ENCODE results near the gene BMPR2.
A peak's percentile ranks its signal among the peaks of the same experiment; 100 is the strongest.
"Not testable (repeated sequence)": the region's sequence is repeated elsewhere in the genome, so short reads cannot be mapped to it uniquely, and the experiment has no call there.

Gene BMPR2

DNA sequence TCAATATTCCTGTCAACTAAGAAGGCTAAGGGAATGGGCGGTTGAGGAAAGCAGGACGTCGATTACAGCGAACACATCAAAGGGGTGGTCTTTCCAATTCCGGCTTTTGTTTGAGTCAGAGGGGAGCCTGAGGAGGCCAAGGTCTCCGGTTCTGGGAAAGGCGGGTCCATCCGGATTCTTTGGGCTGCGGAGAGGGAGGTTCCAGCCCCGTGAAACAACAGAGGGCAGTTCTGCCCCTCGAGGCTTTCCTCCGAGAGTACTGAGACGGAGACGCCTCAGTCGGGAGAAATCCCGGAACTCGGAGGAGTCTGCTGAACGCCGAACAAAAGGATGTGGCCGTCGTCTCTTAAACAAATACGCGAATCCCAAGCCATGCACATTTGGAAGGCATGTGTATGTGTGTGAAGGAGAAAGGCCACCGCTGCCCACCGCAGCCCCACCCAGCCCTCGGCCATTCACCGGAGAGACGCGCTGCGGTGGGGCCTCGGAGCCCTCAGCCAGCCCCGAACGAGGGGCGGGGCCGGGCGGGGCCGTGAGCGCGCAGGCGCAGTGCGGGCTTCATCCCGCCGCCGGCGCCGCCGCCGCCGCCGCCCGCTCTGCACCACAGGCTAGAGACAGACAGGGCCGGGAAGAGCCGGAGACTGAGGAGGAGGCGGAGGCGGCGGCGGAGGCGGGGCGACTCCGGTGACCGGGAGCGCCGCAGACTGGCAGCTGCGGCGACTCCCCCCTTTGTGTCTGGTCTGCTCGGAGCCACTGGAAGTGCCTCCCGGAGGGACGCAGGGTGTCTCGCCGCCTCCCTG lies at the start of gene BMPR2:
TSS of gene BMPR2 (plus strand) at position 719 of the 800 bp plus-strand sequence. CDS start 1,148 bp downstream, outside the sequence.
- DNase-seq (ENCODE audit: low read depth in 2 of 2, low spot score in 1 of 2): peak; percentile 60 to 65

DNA sequence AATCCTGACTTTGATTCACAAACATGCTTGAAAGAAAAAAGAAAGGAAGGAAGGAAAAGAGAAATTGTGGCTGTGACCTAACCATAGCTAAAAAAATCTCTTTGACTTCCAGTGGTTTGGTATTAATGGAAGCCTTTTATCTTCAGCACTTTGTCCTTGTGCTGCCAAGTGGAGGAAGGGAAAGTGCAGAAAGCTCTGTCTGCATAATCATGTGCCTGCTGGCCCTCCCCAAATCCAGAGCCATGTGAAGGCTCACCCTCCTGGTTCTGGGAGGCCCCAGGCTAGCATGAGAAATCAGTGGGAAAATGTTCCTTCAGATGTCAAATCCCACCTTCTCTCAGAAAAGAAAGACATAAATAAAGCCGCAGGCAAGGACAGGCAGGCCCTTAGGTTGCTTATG lies 48.3 kb upstream of the BMPR2 start:
- DNase-seq (ENCODE audit: low read depth in 2 of 2, low spot score in 1 of 2): no peak

DNA sequence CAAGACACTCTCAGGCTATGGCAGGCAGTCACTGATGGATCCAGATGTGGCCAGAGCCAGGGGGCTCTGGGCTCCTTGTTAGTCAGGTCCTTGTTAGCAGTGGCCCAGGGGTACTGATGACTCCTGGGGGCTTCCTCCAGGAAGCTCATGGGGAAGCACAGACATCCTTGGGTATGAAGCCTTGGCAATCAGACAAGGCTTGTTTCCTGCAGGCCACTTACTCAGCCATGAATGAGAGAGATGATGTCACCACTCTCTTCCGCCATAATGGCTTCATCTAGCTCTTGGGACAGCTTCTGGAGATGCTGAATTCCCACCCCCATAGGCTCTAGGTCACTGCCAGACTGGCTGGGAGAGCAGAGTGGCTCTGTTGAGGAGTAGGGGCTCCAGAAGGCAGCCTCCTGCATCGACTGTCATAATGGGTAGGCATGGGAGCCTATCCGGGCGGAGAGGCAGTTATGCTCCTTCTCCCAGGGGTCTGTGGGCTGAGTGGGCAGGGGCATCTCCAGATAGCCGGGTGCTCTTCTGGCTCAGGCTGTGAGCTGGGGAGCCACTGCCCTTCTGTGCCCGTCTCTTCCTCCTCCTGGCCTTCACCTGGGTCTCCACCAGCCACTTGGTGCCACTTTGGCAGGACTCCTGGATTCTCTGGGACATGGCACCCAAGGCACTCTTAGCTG lies 40.2 kb upstream of the BMPR2 start:
- no peak for DNase-seq (ENCODE audit: low read depth in 2 of 2, low spot score in 1 of 2)

DNA sequence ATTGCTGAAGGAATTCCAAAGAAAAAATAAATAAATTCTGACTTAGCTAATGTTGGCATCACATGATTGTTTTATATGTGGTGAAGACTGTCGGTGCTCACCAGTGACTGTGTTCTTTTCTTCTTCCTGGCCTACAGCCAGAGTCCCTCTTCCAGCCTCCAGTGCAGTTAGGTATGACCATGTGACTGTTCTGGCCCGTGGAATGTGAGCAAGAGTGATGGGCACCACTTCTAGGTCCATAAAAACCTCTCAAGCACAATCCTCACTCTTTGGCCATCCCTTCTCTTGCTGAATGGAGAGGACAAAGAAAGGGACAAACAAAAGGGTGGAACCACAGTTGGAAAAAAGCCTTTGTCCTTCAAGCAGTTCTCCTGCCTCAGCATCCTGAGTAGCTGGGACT lies 39.0 kb upstream of the BMPR2 start:
- no peak for DNase-seq (ENCODE audit: low read depth in 2 of 2, low spot score in 1 of 2)

DNA sequence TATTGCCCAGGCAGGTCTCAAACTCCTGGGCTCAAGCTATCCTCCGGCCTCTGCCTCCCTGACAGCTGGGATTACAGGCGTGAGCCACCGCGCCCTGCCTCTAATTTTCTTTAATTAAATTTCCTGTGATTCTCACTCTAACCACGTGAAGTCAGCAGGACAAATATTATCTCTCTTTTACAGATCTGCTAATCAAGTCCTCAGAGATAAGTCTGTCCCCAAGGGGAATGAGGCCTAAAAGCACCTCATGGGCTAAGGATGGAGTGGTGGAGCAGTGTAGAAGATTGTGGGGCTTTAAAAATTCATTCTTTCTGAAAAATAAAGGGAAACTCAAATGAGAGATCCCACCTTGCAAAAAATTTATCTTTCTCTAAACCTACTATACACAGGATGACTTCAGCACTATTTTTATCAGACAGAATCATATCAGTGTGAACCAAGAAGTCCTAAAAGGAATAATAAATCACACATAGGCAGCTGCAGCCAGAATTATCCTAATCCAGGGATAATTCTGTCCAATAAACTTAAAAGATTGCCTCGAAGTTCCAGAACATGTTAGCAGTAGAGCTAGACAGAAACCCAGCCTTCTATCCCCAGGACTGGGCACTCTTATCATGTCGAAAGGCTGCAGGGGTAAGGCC lies 38.3 kb upstream of the BMPR2 start:
- no peak for DNase-seq (ENCODE audit: low read depth in 2 of 2, low spot score in 1 of 2)

DNA sequence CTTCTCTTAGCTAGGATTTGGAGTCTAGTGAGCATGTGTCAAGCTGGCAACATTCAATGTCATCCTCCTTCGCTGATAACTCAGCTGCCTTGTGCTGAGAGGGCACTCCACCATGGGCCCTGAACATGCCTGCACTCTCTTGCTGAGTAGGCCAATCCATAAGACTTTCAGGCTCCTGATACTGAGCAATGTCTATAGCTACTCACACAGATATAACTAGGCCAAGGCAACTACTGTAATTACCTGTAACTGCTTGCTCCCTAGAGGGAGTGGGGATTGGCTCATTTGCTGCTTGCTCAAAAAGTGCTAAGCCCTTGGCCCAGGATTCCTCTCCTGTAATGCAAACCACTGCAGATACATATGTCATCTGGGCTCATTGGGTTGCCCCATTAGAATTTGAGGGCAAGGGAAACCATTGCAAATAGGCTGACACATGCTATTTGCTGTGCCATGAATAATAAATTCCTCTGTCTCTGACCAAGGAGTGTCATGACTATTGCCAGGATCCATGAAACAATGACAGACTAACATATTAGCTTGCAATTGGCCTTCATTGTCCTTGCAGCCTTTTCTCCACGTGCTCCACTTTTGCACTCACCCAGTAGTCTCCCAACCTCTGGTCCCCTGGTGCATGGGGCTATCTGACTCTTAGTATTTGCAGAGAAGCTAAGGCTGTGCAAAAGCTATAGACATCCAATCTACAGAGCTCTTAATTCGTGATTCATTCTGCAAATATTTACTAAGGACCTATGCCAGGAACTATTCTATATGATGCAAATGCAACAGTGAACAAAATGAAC lies 36.9 kb upstream of the BMPR2 start:
- no peak for DNase-seq (ENCODE audit: low read depth in 2 of 2, low spot score in 1 of 2)

DNA sequence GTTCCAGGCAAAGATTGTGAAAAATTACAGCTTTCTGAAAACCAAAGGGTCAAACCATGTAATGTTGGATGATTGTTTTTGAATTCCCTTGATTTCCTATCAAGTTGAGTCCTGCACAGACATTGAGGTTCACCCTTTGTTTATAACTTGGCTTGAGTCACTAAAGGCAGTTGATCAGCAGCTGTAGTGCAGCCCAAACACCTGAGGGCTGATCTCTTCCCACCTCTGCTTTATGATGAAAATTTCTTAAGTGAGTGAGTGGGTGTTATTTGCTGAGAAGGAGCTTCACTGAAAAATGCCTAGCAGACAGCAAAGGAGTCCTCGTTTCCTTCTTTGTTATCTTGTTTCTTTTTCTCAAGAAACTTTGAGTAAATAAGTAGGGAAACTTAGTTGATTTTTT lies 31.9 kb upstream of the BMPR2 start:
- no peak for DNase-seq (ENCODE audit: low read depth in 2 of 2, low spot score in 1 of 2)

DNA sequence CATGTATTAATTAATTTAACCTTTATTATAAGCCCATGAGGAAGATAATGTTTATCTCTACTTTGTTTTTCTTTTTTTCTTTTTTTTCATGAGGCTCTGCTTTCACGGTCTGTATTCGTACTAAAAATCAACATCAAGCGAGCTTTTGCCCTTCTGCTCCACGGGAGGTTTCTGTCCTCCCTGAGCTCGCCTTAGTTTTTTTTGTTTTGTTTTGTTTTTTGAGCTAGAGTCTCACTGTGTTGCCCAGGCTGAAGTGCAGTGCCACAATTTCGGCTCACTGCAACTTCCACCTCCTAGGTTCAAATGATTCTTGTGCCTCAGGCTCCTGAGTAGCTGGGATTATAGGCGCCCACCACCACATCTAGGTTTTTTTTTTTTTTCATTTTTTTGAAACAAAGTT lies 29.9 kb upstream of the BMPR2 start:
- DNase-seq (ENCODE audit: low read depth in 2 of 2, low spot score in 1 of 2): no peak

DNA sequence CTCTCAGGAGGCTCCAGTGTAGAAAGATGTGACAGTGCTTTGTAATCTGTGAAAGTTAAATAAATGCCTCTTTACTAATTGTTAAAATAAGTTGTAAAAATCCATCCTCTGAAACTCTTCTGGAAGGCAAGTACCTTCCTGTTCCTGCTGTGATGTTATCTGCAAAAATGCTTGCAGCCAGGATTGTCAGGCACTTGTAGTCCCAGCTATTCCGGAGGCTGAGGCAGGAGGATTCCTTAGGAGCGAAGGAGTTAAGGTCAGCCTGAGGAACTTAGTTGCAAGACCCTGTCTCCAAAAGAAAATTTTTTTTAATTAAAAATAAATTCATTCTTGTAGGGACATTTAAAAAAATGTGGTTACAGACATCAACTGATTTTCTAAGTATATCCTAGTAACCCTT lies 22.7 kb upstream of the BMPR2 start:
- DNase-seq (ENCODE audit: low read depth in 2 of 2, low spot score in 1 of 2): no peak

DNA sequence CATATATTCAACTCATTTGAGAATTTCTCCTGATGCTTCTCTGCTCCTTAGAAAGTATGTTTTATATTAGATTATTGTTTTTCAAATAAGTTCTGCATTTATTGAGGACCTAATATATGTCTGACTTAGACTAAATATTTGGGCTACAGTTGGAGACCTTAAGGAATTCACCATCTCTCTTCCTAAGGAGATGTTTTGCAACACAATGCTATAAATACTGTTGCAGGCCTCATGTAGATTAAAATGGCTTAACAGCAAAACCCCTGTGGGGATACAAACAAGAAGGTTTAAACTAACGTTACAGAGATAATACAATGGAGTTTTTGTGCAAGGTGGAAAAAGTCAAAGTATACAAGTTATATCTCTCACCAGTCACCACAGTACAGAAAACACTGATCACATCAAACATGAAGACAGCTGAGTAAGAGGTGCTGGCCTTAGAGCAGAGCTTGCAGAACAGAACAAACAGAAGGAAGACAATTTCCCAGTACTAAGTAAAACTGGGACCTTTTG lies 20.1 kb upstream of the BMPR2 start:
- DNase-seq (ENCODE audit: low read depth in 2 of 2, low spot score in 1 of 2): no peak

DNA sequence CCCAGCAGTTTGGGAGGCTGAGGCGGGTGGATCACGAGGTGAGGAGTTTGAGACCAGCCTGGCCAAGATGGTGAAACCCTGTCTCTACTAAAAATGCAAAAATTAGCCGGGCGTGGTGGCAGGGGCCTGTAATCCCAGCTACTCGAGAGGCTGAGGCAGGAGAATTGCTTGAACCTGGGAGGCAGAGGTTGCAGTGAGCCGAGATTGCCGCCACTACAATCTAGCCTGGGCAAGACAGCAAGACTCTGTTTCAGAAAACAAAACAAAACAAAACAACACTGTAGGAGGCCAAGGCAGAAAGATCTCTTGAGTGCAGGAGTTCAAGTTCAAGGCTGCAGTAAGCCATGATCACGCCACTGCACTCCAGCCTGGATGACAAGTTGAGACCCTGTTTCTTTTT lies 17.2 kb upstream of the BMPR2 start:
- DNase-seq (ENCODE audit: low read depth in 2 of 2, low spot score in 1 of 2): not testable (repeated sequence)

DNA sequence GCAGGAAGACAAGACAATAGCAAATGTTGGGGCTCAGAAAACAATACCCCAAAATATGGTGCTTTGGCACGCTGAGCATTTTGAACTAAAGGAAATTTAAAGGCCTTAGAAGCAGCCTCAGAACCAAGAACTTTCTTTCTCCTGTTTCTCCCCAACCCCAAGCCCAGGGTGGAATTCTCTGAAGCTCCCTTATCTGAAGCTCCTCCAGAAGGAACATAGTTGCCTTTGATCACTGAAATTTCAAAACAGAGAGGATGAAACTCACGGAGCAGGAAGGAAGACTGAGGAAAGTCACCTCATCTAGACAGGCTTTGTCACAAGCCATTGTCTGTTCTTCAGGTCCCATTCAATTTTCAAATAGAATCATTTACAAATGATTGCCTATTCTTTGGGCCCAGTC lies 15.5 kb upstream of the BMPR2 start:
- DNase-seq (ENCODE audit: low read depth in 2 of 2, low spot score in 1 of 2): no peak

DNA sequence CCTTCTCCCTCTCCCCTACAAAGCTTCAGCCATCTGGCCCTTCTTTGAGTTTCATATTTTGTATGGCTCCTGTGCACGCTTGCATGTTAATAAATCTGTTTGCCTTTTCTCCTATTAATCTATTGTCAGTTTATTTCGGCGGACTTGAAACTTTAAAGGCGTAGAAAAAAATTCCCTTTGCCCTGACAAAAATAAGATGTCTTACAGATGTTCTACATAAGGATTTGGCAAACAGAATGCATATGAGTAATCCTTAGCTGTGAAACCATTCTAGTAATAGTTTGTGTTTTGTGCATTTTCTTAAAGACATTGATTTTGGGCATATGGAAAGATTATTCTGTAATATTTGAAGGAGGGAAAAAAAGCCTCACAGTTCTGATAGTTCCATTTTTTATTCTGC lies 15.0 kb upstream of the BMPR2 start:
- DNase-seq (ENCODE audit: low read depth in 2 of 2, low spot score in 1 of 2): no peak

DNA sequence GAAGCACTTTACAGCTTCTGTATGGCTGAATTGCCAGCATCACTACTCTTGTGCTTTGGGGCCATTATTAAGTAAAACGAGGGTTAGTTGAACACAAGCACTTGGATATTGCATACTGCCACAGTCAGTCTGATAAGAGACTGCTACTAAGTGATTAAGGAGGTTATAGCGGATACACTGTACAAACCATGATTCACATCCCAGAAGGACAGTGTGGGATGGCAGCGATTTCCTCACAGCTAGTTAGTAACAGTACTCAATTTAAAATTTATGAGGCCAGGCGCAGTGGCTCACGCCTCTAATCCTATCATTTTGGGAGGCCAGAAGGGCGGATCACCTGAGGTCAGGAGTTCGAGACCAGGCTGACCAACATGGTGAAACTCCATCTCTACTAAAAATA lies 2.6 kb upstream of the BMPR2 start:
- no peak for DNase-seq (ENCODE audit: low read depth in 2 of 2, low spot score in 1 of 2)

DNA sequence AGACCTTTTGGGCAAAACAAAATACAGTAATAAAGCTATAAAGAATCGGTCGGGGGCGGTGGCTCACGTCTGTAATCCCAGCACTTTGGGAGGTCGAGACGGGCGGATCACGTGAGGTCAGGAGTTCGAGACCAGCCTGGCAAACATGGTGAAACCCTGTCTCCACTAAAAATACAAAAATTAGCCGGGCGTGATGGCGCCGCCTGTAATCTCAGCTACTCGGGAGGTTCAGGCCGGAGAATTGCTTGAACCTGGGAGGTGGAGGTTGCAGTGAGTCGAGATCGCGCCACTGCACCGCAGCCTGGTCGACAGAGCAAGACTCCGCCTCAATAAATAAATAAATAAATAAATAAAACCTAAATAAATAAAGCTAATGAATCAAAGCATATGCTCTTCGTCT lies 1.7 kb upstream of the BMPR2 start:
- not testable (repeated sequence) for DNase-seq (ENCODE audit: low read depth in 2 of 2, low spot score in 1 of 2)

DNA sequence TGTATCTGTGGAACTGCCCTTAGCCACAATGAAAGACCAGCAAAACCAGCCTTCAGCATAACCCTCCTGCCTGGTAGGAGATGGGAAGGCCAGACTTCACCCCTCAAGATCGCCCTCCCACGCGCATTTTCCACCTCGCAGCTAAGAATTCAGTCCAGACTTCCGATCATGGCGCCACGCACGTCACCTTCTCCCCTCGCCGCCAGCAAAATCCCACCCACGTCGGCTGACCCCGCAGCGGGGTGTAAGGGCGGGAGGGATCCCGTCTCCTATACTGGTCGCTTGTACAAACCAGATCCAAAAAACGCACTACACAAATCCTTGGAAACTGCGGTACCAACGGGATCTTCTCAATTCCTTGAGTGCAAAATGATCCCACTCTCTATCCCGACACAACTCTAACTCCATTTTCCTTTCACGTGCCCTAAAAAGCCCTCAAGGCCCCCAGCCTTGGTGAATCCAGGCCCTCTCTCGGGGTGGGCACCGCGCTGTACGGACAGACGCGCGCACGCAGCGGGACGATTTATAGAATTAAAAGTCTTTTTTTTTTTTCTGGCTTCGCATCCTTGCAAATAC lies 1.0 kb upstream of the BMPR2 start:
- peak; percentile 10 to 14 for DNase-seq (ENCODE audit: low read depth in 2 of 2, low spot score in 1 of 2)

DNA sequence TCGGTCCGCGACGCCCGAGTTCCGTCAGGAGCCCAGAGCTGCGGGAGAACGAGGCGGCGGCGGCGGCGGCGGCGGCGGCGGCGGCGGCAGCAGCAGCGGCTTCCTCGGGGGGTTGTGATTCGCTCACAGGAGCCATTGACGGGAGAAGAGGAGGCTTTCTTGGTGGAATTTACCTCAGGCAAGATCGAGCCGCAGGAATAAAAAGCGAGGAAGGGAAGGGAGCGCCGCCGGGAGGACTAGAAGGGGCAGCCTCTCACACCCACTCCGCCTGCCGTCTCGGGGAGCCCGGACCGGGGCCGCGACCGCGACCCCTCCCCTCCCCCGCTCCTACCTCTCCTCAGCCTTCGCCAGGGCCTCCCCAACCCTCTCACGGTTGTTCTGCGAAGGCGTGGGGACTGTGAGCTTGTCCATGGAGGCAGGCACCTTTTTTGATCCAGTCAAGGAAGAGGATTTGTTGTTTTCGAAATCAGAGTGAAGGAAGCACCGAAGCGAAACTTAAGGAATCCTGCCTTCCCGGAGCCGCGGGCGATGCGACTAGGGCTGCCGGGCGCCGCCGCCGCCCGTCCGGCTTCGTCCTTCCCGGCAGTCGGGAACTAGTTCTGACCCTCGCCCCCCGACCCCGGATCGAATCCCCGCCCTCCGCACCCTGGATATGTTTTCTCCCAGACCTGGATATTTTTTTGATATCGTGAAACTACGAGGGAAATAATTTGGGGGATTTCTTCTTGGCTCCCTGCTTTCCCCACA lies 506 bp downstream of the BMPR2 start:
- DNase-seq (ENCODE audit: low read depth in 2 of 2, low spot score in 1 of 2): no peak

DNA sequence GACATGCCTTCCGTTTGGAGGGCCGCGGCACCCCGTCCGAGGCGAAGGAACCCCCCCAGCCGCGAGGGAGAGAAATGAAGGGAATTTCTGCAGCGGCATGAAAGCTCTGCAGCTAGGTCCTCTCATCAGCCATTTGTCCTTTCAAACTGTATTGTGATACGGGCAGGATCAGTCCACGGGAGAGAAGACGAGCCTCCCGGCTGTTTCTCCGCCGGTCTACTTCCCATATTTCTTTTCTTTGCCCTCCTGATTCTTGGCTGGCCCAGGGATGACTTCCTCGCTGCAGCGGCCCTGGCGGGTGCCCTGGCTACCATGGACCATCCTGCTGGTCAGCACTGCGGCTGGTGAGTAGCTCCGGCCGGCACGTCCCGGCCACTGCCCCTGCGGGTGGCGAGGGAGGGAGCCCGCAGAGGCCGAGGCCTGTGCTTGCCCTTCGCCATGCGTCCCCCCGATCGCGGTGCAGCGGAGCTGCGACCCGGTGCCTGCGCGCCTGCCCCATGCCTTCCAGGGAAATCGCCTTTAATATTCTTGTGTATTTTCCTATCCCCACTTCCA lies 1.2 kb downstream of the BMPR2 start:
- no peak for DNase-seq (ENCODE audit: low read depth in 2 of 2, low spot score in 1 of 2)

DNA sequence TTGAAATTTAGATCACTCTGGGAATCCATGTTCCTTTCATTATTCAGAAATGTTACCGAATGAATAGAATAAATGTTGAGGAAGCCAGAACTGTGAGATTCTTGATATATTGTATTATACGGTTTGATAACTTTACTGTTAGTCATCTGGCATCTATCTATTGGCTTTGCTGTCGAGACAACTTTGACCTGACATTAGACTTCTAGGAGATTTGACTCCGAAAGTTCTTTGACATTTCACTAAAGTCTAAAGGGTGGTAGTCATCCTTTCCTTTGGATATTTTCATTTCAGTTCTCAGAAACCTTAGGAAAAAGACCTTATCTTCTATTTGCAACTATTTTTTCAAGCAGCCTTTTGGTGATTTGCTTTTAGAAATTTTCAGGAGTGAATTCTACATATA lies 1.9 kb downstream of the BMPR2 start:
- DNase-seq (ENCODE audit: low read depth in 2 of 2, low spot score in 1 of 2): no peak
